ENCODE measurements around the gene SPATA18. TPM values are rescaled to one million over a fixed set of nuclear protein-coding genes. Genes with fewer than 3 reads are reported as not detected.

Gene SPATA18
- total RNA-seq, 1 experiment from 2014 or later = 23.0 TPM

GRCh38 chr4:52057196-52057595 lies 6.1 kb downstream of the SPATA18 start:
- peak overlapping the region; percentile 21 for H3K27ac Mint-ChIP-seq (ENCODE audit: low read depth, unreplicated experiment)

GRCh38 chr4:52058275-52058674 lies 7.2 kb downstream of the SPATA18 start:
- Mint-ChIP-seq H3K27ac (ENCODE audit: low read depth, unreplicated experiment) (no peak overlapping the region), H3K36me3 (ENCODE audit: insufficient read depth, unreplicated experiment) (peaks cover 16% of the 10 kb centered on the region), H3K4me3 (ENCODE audit: unreplicated experiment) (no peak overlapping the region), H3K4me1 (ENCODE audit: insufficient read depth, unreplicated experiment) (peaks cover 31% of the 10 kb centered on the region), H3K27me3 (ENCODE audit: insufficient read depth, unreplicated experiment) (no peaks in the 10 kb centered on the region), H3K9me3 (ENCODE audit: unreplicated experiment) (no peaks in the 10 kb centered on the region)
- TF ChIP-seq CTCF (IDR thresholded peaks at IDR 0.05; ENCODE audit: unreplicated experiment) = no peak
- POLR2A ChIA-PET = interaction anchor here (1.3 kb wide), 1 partner anchor 44 kb away, joined by 3 read pairs; no protein-coding TSS in a partner anchor
- BruUV-seq (replicated peaks) = no TSS peak
- CTCF ChIA-PET = interaction anchor here (0.6 to 1.3 kb wide), 3 partner anchors 17 to 318 kb away, joined by 3 read pairs; no protein-coding TSS in a partner anchor
- intact Hi-C loops (cut with micrococcal nuclease) = no loop called here
- DNase-seq (ENCODE audit: unreplicated experiment) = no peak

More at GRCh38 chr4:52057196-52057595, 6.1 kb downstream of the SPATA18 start:
- BruUV-seq (replicated peaks) = no TSS peak
- CTCF ChIA-PET = interaction anchor here (1.0 kb wide), 1 partner anchor 173 kb away, joined by 3 read pairs; no protein-coding TSS in a partner anchor
- peak overlapping the region; percentile 11 for H3K4me3 Mint-ChIP-seq (ENCODE audit: unreplicated experiment)
- H3K9me3 Mint-ChIP-seq (ENCODE audit: unreplicated experiment) = no peaks in the 10 kb centered on the region
- peaks cover 11% of the 10 kb centered on the region for H3K36me3 Mint-ChIP-seq (ENCODE audit: insufficient read depth, unreplicated experiment)
- no peaks in the 10 kb centered on the region for H3K27me3 Mint-ChIP-seq (ENCODE audit: insufficient read depth, unreplicated experiment)
- POLR2A ChIA-PET = interaction anchor here (0.6 to 1.4 kb wide), 4 partner anchors 16 to 191 kb away, joined by 3 to 4 read pairs (median 3); no protein-coding TSS in a partner anchor
- intact Hi-C loops (cut with micrococcal nuclease) = no loop called here
- DNase-seq (ENCODE audit: unreplicated experiment) = peak; percentile 60
- peaks cover 42% of the 10 kb centered on the region for H3K4me1 Mint-ChIP-seq (ENCODE audit: insufficient read depth, unreplicated experiment)
- TF ChIP-seq CTCF (IDR thresholded peaks at IDR 0.05; ENCODE audit: unreplicated experiment) = no peak

- ChIA-PET CTCF (interaction anchor here (0.6 to 1.3 kb wide), 2 partner anchors 18 to 58 kb away, joined by 3 read pairs; no protein-coding TSS in a partner anchor), POLR2A (no interaction called here)
- peaks cover 14% of the 10 kb centered on the region for H3K36me3 Mint-ChIP-seq (ENCODE audit: insufficient read depth, unreplicated experiment)
- H3K27ac Mint-ChIP-seq (ENCODE audit: low read depth, unreplicated experiment) = peak overlapping the region; percentile 32
- intact Hi-C loops (cut with micrococcal nuclease) = no loop called here
- H3K4me1 Mint-ChIP-seq (ENCODE audit: insufficient read depth, unreplicated experiment) = peaks cover 25% of the 10 kb centered on the region
- no peaks in the 10 kb centered on the region for H3K9me3 Mint-ChIP-seq (ENCODE audit: unreplicated experiment)
- TF ChIP-seq CTCF (IDR thresholded peaks at IDR 0.05; ENCODE audit: unreplicated experiment) = no peak
- no peaks in the 10 kb centered on the region for H3K27me3 Mint-ChIP-seq (ENCODE audit: insufficient read depth, unreplicated experiment)
- no TSS peak for BruUV-seq (replicated peaks)
- peak overlapping the region; percentile 10 for H3K4me3 Mint-ChIP-seq (ENCODE audit: unreplicated experiment)
- DNase-seq (ENCODE audit: unreplicated experiment) = peak; percentile 97
Measured at GRCh38 chr4:52059372-52059771, 8.3 kb downstream of the SPATA18 start.

GRCh38 chr4:52069571-52069970 lies 18.5 kb downstream of the SPATA18 start:
- H3K36me3 Mint-ChIP-seq (ENCODE audit: insufficient read depth, unreplicated experiment) = peaks cover 5% of the 10 kb centered on the region
- no peak overlapping the region for H3K4me3 Mint-ChIP-seq (ENCODE audit: unreplicated experiment)
- intact Hi-C loops (cut with micrococcal nuclease) = no loop called here
- H3K9me3 Mint-ChIP-seq (ENCODE audit: unreplicated experiment) = no peaks in the 10 kb centered on the region
- POLR2A ChIA-PET = no interaction called here
- H3K27ac Mint-ChIP-seq (ENCODE audit: low read depth, unreplicated experiment) = no peak overlapping the region
- CTCF ChIA-PET = no interaction called here
- DNase-seq (ENCODE audit: unreplicated experiment) = no peak
- BruUV-seq (replicated peaks) = no TSS peak
- H3K27me3 Mint-ChIP-seq (ENCODE audit: insufficient read depth, unreplicated experiment) = no peaks in the 10 kb centered on the region
- H3K4me1 Mint-ChIP-seq (ENCODE audit: insufficient read depth, unreplicated experiment) = no peaks in the 10 kb centered on the region
- TF ChIP-seq CTCF (IDR thresholded peaks at IDR 0.05; ENCODE audit: unreplicated experiment) = no peak
